Osteocyte (in vitro differentiated cells): ENCODE results near the gene SH3BP4. TPM values are rescaled to one million over a fixed set of nuclear protein-coding genes. Genes with fewer than 3 reads are reported as not detected.

Source experiments
- DNase-seq: peaks from one replicate; pipeline ENCODE4 v3.0.0; 2021; ENCODE audit warnings: mixed read lengths; ENCODE audit not compliant: unreplicated experiment; ENCODE audit errors: extremely low spot score
- H3K27ac Mint-ChIP-seq: one replicate; pipeline ENCODE4 v1.8.0; 2021; ENCODE audit warnings: mild to moderate bottlenecking, mixed read lengths; ENCODE audit not compliant: unreplicated experiment
- H3K27me3 Mint-ChIP-seq: one replicate; pipeline ENCODE4 v1.8.0; 2021; ENCODE audit warnings: mixed read lengths; ENCODE audit not compliant: unreplicated experiment
- H3K36me3 Mint-ChIP-seq: one replicate; pipeline ENCODE4 v1.8.0; 2021; ENCODE audit warnings: mixed read lengths; ENCODE audit not compliant: unreplicated experiment
- H3K4me1 Mint-ChIP-seq: one replicate; pipeline ENCODE4 v1.8.0; 2021; ENCODE audit warnings: mixed read lengths; ENCODE audit not compliant: unreplicated experiment
- H3K4me3 Mint-ChIP-seq: one replicate; pipeline ENCODE4 v1.8.0; 2021; ENCODE audit warnings: mild to moderate bottlenecking, moderate library complexity, mixed read lengths; ENCODE audit not compliant: unreplicated experiment
- H3K9me3 Mint-ChIP-seq: one replicate; pipeline ENCODE4 v1.8.0; 2021; ENCODE audit warnings: mixed read lengths; ENCODE audit not compliant: unreplicated experiment
- CTCF ChIP-seq: fragments of 200-600 bp; sonication (generic); IDR thresholded peaks from 2 replicates; pipeline ENCODE4 v1.5.0; 2021; ENCODE audit warnings: antibody characterized with exemption, mild to moderate bottlenecking, moderate library complexity
- total RNA-seq: library from RNA; stranded (reverse); gene quantifications from 2 replicates; pipeline ENCODE4 v1.2.1, GENCODE V29; 2021

The SH3BP4 gene
- total RNA-seq, 1 donor from 2014 or later: 60.1 TPM

- peaks cover 83% of the 10 kb centered on the region for H3K4me1 Mint-ChIP-seq
- H3K27ac Mint-ChIP-seq: peak overlapping the region; percentile 91
- no peak for TF ChIP-seq CTCF
- H3K27me3 Mint-ChIP-seq: no peaks in the 10 kb centered on the region
- H3K4me3 Mint-ChIP-seq: peak overlapping the region; percentile 88
- H3K36me3 Mint-ChIP-seq: no peaks in the 10 kb centered on the region
- no peaks in the 10 kb centered on the region for H3K9me3 Mint-ChIP-seq
- DNase-seq: no peak
These were observed 3.3 kb downstream of the SH3BP4 start for GRCh38 chr2:234955091-234955591.

- H3K27ac Mint-ChIP-seq: peak overlapping the region; percentile 91
- H3K4me3 Mint-ChIP-seq: no peak overlapping the region
- peaks cover 83% of the 10 kb centered on the region for H3K4me1 Mint-ChIP-seq
- TF ChIP-seq CTCF: no peak
- DNase-seq: no peak
- no peaks in the 10 kb centered on the region for H3K27me3 Mint-ChIP-seq
- no peaks in the 10 kb centered on the region for H3K9me3 Mint-ChIP-seq
- no peaks in the 10 kb centered on the region for H3K36me3 Mint-ChIP-seq
These were observed 4.2 kb downstream of the SH3BP4 start for GRCh38 chr2:234955971-234956509.

- Mint-ChIP-seq H3K9me3 (no peaks in the 10 kb centered on the region), H3K4me1 (peaks cover 82% of the 10 kb centered on the region), H3K27me3 (no peaks in the 10 kb centered on the region), H3K27ac (peak overlapping the region; percentile 91), H3K36me3 (no peaks in the 10 kb centered on the region), H3K4me3 (no peak overlapping the region)
- TF ChIP-seq CTCF: no peak
- DNase-seq: no peak
These were observed 6.0 kb downstream of the SH3BP4 start for GRCh38 chr2:234957834-234958135.

GRCh38 chr2:234958311-234958710, 6.5 kb downstream of the SH3BP4 start:
- DNase-seq: no peak
- H3K4me3 Mint-ChIP-seq: no peak overlapping the region
- no peaks in the 10 kb centered on the region for H3K36me3 Mint-ChIP-seq
- H3K27me3 Mint-ChIP-seq: no peaks in the 10 kb centered on the region
- H3K27ac Mint-ChIP-seq: peak overlapping the region; percentile 91
- no peaks in the 10 kb centered on the region for H3K9me3 Mint-ChIP-seq
- H3K4me1 Mint-ChIP-seq: peaks cover 77% of the 10 kb centered on the region
- no peak for TF ChIP-seq CTCF

GRCh38 chr2:234958746-234959395, 7.1 kb downstream of the SH3BP4 start:
- Mint-ChIP-seq H3K9me3 (no peaks in the 10 kb centered on the region), H3K27me3 (no peaks in the 10 kb centered on the region), H3K4me3 (no peak overlapping the region), H3K27ac (no peak overlapping the region), H3K4me1 (peaks cover 78% of the 10 kb centered on the region), H3K36me3 (no peaks in the 10 kb centered on the region)
- no peak for TF ChIP-seq CTCF
- no peak for DNase-seq
